H1 (cell line): Measurements from ENCODE around the gene IDI2. TPM values are rescaled to one million over a fixed set of nuclear protein-coding genes. Genes with fewer than 3 reads are reported as not detected.

ENCODE experiments used
- BRCA1 ChIP-seq: IDR thresholded peaks from 2 replicates; pipeline ENCODE4 v1.6.1; 2012; ENCODE audit warnings: low read depth, low read length, improper control_type of control experiment
- CHD2 ChIP-seq: IDR thresholded peaks from 2 replicates; pipeline ENCODE4 v1.6.1; 2012; ENCODE audit warnings: low read length, improper control_type of control experiment
- CHD7 ChIP-seq: fragments of 300-600 bp; sonication (generic); IDR thresholded peaks from 2 replicates; pipeline ENCODE4 v1.7.1; 2012; ENCODE audit warnings: low read length, moderate library complexity, mild to moderate bottlenecking, inconsistent platforms; ENCODE audit not compliant: insufficient replicate concordance
- polyA plus RNA-seq, 7 experiments: library from polyadenylated mRNA; depleted of rRNA in 3 of 7; stranded (reverse) in 5 of 7; unstranded in 2 of 7; fragments of >200 nt in 5 of 7; fragments of 200-250 nt in 2 of 7; gene quantifications; 1 replicate in 5 of 7; 2 replicates in 1 of 7; 4 replicates in 1 of 7; pipeline versions ENCODE4 v1.2.1 to v1.2.3, GENCODE V29; 2011 to 2013; ENCODE audit warnings: missing spikeins in 2 of 7, mixed read lengths in 2 of 7
- total RNA-seq: library from RNA; stranded (reverse); fragmentation: NEBNext Ultra II Directional; extraction: Animal tissue kit (Norgen Biotek cat#: 25700); gene quantifications from 2 replicates; pipeline ENCODE4 v1.2.1, GENCODE V29; 2021

Gene IDI2
- total and polyA plus RNA-seq, 2 of the 8 experiments (the other 6 are each of a cell fraction or from before 2014, with no cell fraction given), result not detected

GRCh38 chr10:1007583-1007982 is 18.1 kb downstream of the IDI2 start (continued):
- no peak for TF ChIP-seq CHD7
- TF ChIP-seq CHD2, result no peak
- TF ChIP-seq BRCA1, result no peak
